ENCODE results near the gene LORICRIN. TPM values are rescaled to one million over a fixed set of nuclear protein-coding genes. Genes with fewer than 3 reads are reported as not detected.

The LORICRIN gene
- total and polyA plus RNA-seq, 2 experiments from 2014 or later: not detected

DNA sequence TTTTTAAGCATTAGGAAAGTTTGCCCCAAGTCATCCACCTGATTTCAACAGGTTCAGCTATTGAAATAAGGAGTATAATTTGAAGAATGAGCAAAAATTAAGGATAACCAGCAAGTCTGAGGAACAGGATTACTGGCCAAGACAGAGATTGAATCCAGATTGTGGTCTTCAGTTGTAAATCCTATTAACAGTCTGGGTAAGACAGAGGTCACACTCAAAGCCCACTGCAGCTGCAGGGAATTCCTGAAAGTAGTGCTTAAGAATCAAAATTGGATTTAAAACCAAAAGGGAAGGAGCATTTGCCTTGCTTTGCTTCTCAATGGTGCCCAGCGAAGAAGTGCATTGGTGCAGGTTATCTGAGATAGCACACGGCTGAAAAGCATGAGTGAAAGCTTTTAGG lies 6.4 kb upstream of the LORICRIN start:
- TF ChIP-seq, protein P1, sequence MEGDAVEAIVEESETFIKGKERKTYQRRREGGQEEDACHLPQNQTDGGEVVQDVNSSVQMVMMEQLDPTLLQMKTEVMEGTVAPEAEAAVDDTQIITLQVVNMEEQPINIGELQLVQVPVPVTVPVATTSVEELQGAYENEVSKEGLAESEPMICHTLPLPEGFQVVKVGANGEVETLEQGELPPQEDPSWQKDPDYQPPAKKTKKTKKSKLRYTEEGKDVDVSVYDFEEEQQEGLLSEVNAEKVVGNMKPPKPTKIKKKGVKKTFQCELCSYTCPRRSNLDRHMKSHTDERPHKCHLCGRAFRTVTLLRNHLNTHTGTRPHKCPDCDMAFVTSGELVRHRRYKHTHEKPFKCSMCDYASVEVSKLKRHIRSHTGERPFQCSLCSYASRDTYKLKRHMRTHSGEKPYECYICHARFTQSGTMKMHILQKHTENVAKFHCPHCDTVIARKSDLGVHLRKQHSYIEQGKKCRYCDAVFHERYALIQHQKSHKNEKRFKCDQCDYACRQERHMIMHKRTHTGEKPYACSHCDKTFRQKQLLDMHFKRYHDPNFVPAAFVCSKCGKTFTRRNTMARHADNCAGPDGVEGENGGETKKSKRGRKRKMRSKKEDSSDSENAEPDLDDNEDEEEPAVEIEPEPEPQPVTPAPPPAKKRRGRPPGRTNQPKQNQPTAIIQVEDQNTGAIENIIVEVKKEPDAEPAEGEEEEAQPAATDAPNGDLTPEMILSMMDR (IDR thresholded peaks at IDR 0.05; ENCODE audit: low read depth, low read length): no peak
- no peak overlapping the region for H3K27ac ChIP-seq
- DNase-seq (ENCODE audit: low read depth in 1 of 2, low spot score in 1 of 2): no peak
- H3K4me1 ChIP-seq (ENCODE audit: low read depth): no peaks in the 10 kb centered on the region
- H3K4me3 ChIP-seq: no peak overlapping the region
- no peaks in the 10 kb centered on the region for H3K27me3 ChIP-seq
- no peaks in the 10 kb centered on the region for H3K36me3 ChIP-seq
- no peaks in the 10 kb centered on the region for H3K9me3 ChIP-seq (ENCODE audit: low read depth)

DNA sequence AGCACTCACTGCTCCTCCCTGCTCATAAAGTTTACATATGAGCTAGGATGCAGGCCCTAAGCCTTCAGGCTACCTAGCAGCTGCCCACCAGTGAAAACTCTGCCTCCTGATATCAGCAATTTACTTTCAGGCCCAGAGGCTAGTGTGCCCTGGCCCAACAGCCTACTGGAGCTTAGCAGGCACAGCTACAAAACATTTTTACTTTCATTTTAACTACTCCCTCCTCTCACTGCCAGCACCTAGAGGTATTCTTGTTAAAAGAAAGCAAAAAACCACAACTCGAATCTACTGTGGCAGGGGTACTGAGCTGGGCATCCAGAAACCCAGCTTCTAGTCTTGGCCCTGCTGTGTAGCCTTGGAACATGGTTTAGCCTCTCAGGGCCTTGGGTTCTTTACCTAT lies 5.8 kb upstream of the LORICRIN start:
- Histone ChIP-seq H3K27ac (no peak overlapping the region), H3K27me3 (peaks cover 2% of the 10 kb centered on the region), H3K4me3 (no peak overlapping the region), H3K36me3 (no peaks in the 10 kb centered on the region), H3K4me1 (ENCODE audit: low read depth) (no peaks in the 10 kb centered on the region), H3K9me3 (ENCODE audit: low read depth) (no peaks in the 10 kb centered on the region)
- no peak for DNase-seq (ENCODE audit: low read depth in 1 of 2, low spot score in 1 of 2)
- TF ChIP-seq, protein P1 (IDR thresholded peaks at IDR 0.05; ENCODE audit: low read depth, low read length): no peak

DNA sequence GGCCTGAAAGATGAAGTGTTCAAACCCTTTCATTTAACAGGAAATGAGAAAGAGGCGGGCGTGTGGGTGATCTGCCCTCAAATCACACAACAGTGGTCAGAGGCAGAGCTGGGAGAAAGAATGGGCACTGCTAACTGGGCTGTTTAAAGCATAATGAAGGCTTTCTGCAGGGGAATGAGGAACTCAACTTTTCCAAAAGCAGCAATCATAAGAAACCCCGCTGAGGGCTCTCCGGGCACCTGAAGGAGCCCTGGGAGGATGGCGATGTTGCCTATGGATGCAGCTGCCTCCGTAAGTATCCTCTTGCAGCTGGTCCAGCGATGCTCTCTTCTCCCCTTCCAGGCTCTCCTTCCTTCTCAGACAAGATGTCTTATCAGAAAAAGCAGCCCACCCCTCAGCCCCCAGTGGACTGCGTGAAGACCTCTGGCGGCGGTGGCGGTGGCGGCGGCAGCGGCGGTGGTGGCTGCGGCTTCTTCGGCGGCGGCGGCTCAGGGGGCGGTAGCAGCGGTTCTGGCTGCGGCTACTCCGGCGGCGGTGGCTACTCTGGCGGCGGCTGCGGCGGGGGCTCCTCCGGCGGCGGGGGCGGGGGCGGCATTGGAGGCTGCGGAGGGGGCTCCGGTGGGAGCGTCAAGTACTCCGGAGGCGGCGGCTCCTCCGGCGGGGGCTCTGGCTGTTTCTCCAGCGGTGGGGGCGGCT lies 1.2 kb downstream of the LORICRIN start:
- peak; percentile 4 to 39 for DNase-seq (ENCODE audit: low read depth in 1 of 2, low spot score in 1 of 2)
- no peaks in the 10 kb centered on the region for H3K36me3 ChIP-seq
- H3K4me1 ChIP-seq (ENCODE audit: low read depth): no peaks in the 10 kb centered on the region
- peak overlapping the region; percentile 34 for H3K4me3 ChIP-seq
- TF ChIP-seq, protein P1 (IDR thresholded peaks at IDR 0.05; ENCODE audit: low read depth, low read length): no peak
- H3K27me3 ChIP-seq: peaks cover 59% of the 10 kb centered on the region
- H3K9me3 ChIP-seq (ENCODE audit: low read depth): no peaks in the 10 kb centered on the region
- H3K27ac ChIP-seq: no peak overlapping the region

DNA sequence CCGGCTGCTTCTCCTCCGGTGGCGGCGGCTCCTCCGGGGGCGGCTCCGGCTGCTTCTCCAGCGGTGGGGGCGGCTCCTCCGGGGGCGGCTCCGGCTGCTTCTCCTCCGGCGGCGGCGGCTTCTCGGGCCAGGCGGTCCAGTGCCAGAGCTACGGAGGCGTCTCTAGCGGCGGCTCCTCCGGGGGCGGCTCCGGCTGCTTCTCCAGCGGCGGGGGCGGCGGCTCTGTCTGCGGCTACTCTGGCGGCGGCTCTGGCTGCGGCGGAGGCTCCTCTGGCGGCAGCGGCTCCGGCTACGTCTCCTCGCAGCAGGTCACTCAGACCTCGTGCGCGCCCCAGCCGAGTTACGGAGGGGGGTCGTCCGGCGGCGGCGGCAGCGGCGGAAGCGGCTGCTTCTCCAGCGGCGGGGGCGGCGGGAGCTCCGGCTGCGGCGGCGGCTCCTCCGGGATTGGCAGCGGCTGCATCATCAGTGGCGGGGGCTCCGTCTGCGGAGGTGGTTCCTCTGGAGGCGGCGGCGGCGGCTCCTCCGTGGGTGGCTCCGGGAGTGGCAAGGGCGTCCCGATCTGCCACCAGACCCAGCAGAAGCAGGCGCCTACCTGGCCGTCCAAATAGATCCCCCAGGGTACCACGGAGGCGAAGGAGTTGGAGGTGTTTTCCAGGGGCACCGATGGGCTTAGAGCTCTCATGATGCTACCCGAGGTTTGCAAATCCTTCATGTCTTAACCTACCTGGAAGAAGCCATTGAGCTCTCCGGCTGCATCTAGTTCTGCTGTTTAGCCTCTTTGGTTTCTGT lies 2.0 kb downstream of the LORICRIN start:
- Histone ChIP-seq H3K4me1 (ENCODE audit: low read depth) (no peaks in the 10 kb centered on the region), H3K27me3 (peaks cover 59% of the 10 kb centered on the region), H3K9me3 (ENCODE audit: low read depth) (no peaks in the 10 kb centered on the region), H3K27ac (no peak overlapping the region), H3K36me3 (no peaks in the 10 kb centered on the region), H3K4me3 (peak overlapping the region; percentile 34)
- DNase-seq (ENCODE audit: low read depth in 1 of 2, low spot score in 1 of 2): peak; percentile 35 to 70
- TF ChIP-seq, protein P1 (IDR thresholded peaks at IDR 0.05; ENCODE audit: low read depth, low read length): no peak

DNA sequence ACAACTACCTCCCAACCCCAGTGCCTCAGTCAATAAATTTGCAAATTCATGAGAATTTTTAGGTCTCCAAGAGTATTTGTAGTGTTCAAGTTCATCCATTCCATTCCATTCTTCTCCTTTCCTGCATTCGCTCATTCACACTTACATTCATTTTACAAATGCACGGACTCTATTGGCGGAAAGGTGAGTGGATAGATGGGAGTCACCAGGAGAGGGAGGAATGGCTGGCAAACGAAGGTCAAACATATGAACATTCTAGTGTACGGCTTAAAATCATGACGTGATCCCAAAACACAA lies 2.5 kb downstream of the LORICRIN start:
- no peaks in the 10 kb centered on the region for H3K4me1 ChIP-seq (ENCODE audit: low read depth)
- DNase-seq (ENCODE audit: low read depth in 1 of 2, low spot score in 1 of 2): no peak
- H3K4me3 ChIP-seq: peak overlapping the region; percentile 34
- no peaks in the 10 kb centered on the region for H3K9me3 ChIP-seq (ENCODE audit: low read depth)
- H3K27ac ChIP-seq: no peak overlapping the region
- TF ChIP-seq, protein P1 (IDR thresholded peaks at IDR 0.05; ENCODE audit: low read depth, low read length): no peak
- no peaks in the 10 kb centered on the region for H3K36me3 ChIP-seq
- peaks cover 59% of the 10 kb centered on the region for H3K27me3 ChIP-seq
